HG03159 (cell line): ENCODE measurements around the gene IGF1.

Experiments used
- ATAC-seq: cut with Tn5 transposase; IDR thresholded peaks from one replicate; pipeline ENCODE4 v1.9.1; 2021; ENCODE audit warnings: mild to moderate bottlenecking, moderate library complexity; ENCODE audit not compliant: unreplicated experiment

The IGF1 gene

DNA sequence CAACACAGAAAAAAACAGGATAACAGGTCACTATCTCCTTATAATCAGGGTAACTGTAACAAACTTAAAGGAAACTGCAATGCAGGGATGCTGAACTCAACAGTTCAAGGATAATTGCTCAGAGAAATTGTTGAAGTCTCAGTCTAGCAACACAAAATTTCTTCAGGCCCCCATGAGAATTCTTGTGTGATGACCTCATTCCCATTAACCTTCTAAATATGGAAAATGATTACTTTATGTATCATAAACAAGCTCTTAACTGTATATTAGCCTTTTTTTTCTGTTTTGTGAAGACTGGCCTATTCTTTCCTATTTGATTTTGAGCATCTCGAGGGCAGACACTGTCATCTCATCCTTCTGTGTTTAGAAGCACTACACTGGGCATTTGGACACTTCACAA lies 47.1 kb downstream of the IGF1 start:
- no peak for ATAC-seq

DNA sequence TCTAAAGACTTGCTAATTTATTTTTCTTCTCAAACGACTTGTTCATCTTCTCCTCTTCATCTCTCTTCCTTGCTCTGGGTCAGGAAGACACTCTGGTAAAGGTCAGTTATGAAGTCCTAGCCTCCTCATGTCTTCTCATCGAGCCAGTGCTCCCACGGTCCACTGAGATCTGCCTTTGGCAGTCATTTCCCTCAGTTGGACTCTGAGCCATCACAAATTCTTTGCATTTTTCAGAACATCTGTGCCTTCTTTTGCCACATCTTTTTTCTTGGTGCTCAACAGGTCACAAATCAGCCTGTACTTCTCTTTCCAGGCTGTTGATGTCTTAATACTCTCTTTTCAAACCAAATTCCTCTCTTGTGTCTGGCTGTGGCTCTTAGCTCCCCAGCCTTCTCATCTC lies 49.7 kb downstream of the IGF1 start:
- no peak for ATAC-seq

DNA sequence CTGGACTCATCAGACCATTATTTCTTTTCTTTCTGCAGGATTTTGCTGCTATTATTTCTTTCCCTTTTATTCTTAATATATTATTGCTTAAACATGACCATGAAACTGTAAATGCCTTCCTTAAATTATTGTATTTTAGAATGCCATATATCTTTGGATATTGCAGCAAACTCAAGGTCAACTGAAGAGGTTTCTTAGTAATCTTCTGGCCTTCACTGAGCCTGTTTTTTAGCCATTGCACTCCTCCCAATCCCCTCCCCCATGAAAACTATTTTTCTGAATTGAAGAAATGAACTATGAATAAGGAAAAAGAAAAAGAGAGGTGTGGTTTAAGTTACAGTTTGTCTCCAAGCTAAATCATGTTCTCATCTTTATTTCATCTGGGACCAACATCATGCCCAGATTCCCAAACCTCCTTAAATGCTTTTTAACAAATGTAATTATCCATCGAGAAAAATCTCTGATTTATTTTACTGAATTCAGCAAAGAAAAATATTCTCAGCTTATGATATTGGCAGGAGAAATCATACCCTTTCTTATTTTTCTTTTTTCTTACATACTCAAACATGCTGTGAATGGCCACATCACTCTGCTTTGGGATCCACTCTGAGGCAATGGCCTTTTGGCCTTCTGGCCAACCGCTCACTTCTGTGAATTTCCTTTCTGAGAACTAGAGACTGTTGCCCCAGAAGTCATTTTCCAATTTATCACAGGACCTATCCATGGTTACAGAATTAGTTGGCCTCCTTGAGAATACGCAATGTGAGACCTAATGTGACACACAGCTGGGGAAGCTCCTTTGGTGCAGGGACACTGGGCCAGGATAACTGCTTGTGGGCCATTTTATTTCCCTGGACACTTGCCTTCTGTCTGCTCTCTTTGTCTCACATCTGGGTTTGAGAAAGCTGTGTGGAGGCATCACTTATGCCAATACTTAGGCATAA lies 50.9 kb downstream of the IGF1 start:
- no peak for ATAC-seq

DNA sequence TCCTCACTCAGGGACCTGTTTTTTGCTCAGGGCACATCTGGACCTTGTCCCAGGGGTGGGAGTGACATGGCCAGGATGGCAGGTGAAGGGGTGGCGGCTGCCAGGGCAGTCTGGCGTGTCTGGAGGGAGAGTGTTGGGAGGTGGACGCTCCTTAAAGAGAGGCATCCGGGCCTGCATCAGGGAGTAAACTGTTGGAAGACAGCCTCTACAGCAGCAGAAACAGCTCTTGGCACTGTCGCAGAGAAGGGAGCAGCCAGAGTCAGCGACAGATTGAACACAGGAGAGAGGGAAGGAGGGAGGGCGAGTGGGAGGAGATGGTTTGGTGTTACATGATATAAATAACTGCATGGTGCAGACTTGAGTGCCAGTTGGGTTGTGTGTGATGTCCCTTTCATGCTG lies 52.8 kb downstream of the IGF1 start:
- ATAC-seq = no peak

DNA sequence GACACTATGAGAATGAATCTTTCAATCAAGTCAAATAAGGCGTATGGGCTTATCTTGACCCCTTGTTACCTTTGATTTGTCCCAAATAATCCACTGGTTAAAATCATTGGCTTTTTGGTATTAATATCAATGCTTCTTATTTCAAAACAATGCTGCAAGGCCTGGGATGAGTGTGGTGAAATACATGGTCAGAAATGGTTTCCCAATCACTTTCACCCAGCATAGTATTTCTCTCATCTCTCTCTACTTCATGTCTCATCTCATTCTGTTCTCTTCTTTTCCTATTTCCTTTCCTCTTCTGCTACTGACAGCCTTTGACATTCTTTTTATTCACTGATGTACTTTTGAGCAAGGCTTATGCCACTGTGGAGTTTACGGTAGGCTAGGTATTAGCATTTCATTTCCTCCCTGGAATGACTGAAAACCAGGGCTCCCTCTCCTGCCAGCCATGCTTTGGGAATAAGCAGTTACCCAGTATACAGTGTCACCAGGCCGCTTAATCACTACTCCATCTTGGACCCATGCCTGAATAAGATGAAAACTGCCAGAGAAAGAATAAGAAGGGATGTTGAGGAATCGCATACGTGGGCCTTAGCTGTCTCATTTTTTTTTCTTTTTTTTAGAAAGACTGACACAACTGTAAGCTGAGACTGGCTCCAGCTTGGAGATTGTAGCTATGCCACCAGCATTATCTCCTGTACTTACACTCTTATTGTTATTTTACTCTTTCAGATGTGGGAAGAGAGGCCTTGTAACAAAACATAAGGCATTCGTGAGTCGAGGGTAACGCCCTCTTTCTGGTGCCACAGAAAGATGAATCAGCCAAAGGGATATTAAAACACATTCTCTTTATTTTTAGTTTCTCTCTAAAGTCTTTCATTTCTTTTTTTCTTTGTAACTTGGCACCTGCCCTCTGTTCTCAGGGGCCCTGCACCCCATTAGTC lies 53.5 kb downstream of the IGF1 start:
- ATAC-seq = no peak

DNA sequence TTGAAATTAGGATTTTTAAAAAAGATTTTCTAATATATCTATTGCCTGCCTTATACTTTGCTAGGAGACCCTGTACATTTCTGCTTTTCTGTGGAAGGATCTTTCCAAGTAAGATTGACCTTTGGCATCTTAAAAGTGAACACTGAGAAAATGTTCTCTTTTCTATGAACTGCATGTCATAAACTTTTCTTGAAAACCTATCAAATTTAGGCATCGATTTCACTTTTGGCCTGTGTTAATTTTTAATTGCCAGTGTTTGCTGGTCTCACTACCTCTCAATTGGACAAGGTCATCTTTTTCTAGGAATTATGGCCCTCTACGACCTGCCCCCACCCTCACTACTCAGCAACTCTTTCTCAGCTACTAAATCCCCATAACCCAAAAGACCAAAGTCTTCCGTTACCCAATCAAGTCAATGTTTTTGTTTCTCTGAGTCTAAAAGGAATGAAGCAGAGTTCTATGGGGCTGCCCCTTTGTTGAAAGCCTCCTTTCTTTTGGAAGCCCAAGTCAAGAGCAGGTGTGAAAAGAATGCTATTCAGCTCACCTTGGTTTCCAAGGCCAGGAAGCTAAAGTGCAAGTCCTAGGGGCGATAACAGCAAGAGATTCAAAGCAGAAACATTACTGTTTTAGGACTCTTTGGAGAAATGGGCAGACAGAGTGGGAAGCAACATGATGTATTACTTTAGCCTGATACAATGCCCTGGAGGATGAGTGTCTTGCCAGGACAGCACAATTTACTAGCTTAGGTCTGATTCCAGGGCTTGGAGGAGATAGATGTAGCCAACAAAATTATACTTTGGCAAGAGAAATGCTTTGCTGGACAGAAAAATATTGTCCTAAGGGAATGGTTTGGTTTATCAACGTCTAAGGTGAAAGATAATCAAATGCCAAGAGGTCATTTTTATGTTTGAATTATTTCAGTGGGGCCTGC lies 55.0 kb downstream of the IGF1 start:
- ATAC-seq = no peak

DNA sequence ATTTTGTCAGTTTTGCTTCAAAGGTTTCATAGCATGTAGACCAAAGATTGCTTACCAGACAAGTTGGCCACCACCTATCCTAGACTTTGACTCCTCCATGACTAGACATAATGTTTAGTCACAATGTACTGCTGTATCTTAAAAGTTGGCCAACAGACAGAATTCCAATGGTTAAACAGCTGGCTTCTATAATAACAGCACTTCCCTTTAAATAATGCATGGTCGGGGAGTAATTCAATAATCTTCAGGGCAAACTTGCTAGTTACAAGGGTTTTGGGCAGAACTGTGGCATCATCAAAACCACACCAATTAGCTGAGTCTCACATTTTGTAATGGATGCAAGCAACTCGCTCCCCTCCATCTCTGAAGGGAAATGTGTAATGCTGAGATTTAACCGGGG lies 56.9 kb downstream of the IGF1 start:
- no peak for ATAC-seq

DNA sequence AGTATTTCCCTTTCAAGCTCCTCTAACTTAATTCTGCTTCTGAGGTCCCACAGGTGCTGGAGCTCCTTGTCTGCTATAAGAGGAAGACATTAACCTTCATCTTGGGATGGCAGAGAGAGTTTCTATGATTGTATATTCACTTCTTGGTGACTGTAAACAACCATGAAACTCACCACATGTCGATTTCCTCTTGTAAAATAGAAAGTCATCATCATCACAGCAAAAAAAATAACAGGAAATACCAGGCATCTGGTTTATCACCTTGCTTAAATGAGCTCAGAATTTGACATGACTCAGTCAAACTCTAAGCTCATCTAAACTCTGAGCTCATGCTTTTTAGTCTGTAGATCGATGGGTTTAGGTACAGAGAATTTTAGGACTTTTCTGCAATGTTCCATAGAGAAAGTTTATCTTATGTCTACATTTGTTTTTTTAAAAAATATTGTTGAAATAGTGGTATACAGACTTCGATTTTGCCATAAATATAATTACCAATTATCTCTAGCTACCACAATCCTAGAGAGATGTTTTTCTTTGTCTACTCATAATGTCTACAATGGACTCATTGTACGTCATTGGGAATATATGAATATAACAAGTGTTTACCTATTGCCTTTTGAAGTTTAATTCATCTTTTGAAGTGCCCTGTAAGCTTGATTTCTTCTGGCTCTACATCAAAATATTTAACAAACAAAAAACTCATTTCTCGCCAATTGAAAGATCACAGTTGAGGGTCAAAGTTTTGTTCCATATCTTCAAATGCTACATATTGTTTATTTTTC lies 58.4 kb downstream of the IGF1 start:
- ATAC-seq = no peak

DNA sequence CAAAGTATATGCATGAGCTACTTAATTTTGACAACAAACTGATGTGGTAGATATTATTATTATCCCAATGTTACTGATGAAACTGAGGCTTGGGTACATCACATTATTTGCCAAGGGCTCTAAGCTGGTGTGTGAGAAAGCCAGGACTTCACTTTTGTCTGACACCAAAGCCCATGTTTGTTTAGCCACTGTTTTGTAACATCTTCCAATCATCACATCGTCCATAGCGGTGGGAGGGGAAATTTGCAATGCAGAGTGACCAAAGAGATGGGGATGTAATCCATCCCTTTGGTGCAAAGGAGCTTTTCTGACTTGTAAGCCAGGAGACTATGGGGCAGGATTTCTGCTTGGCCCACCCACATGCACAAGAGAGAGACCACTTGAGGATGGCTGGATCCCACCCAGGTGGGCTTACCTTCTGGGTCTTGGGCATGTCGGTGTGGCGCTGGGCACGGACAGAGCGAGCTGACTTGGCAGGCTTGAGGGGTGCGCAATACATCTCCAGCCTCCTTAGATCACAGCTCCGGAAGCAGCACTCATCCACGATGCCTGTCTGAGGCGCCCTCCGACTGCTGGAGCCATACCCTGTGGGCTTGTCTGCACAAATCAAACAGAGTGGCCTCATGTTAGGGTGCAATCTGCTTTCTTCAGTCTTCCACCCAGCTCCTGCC lies 61.1 kb downstream of the IGF1 start:
- ATAC-seq = no peak

DNA sequence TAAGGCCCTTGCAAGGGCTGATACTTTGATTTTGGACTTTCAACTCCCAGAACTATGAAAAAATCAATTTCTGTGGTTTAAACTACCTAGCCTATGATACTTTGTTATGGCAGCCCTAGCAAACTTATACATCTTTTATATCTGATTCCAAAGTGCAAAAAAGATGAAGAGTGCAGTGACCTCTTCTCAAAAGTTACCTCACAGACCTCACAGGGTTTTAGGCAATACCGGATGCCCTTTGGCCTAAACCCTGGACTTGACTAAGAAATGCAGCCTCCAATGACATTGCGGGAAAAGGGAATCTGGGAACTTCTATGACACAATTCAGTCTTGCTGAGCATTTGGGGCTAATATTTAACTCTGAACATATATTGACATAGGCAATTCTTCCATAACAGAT lies 63.3 kb downstream of the IGF1 start:
- no peak for ATAC-seq

DNA sequence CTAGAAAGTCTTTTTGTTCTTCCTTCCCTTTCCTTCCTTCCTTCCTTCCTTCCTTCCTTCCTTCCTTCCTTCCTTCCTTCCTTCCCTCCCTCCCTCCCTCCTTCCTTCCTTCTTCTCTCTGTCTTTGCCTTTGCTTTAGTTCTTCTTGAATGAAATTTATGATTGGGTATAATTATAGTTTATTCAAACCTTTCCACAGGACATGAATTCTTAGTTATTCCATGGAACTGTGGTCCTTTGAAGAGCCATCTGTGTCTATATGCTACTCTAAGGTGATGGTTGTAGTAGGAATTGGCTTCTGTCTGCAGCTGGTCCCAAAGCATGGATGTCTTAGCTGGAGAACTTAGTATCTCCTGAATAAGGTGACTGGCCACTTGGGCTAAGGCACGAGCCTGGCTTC lies 64.8 kb downstream of the IGF1 start:
- ATAC-seq = no peak

DNA sequence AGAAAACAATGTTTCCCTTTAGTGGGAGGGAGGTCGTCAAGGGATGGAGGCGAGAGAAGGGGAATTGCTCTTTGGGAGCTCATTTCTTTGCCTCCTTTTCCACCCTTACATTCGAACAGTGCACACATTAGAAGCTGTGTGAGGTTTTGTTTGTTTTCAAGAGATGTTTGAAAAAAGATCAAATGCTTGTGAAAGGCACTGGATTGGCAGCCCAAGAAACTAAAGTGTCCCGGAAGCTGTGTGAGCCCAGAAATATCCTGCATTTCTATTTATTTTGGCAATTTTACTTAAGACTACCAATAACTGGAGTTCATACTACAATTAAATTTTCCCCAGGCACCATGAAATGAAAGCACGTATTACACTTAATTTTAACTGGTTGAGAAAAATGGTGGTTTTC lies 67.0 kb downstream of the IGF1 start:
- ATAC-seq = no peak

DNA sequence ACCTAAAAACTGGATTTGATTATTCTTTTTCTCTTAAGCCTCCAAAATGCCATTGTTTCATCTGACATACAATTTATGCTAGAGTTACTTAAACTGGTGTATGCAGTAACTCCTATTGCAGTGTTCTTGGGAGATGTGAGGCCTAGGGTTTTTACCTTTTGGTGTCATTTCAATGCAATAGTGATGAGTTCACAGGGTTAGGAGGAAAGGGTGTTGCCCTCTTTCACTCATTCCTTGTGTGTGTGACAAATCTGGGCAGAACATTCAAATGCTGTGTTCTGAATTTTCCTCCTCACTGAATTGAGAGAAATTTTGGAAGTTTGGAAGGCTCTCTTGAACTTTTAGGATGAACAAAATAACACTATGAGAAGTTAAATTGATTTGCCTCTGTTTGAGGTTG lies 69.9 kb downstream of the IGF1 start:
- ATAC-seq = no peak

DNA sequence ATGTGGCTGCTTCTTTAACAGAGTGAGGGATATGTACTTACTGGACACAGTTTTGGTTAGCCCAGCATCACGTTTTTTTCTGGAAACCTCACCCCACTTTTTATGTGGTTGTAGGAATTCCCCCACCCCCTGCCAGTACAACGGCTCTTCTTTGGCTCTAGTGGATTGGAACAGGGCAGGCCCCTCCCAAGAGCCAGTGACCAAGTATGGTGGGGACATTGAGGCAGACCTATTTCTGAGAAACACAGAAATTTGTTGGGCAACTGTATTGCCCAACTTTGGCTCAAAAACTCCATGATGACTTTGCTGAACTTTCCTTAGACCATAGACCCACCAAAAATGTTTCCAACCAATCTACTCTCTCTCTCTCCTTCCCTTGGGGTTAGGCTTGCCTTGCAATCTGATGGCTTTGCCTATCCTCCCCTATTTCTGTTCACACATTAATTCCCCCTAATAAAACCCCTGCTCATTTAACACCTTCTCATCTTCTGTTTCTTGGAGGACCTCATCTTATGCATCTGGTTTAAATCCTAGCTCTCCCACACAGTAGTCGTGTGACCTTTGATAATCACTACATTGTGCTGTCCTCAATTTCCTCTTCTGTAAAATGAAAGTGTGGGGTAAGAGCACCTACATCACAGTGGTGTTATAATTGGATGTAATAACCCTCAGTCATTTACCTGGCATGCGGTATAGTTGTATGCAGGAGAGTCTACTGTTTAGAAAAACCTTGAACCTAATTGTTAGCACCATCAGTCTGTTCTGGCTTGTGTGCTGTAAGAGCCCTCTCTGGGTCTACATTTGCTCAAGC lies 71.7 kb downstream of the IGF1 start:
- no peak for ATAC-seq

DNA sequence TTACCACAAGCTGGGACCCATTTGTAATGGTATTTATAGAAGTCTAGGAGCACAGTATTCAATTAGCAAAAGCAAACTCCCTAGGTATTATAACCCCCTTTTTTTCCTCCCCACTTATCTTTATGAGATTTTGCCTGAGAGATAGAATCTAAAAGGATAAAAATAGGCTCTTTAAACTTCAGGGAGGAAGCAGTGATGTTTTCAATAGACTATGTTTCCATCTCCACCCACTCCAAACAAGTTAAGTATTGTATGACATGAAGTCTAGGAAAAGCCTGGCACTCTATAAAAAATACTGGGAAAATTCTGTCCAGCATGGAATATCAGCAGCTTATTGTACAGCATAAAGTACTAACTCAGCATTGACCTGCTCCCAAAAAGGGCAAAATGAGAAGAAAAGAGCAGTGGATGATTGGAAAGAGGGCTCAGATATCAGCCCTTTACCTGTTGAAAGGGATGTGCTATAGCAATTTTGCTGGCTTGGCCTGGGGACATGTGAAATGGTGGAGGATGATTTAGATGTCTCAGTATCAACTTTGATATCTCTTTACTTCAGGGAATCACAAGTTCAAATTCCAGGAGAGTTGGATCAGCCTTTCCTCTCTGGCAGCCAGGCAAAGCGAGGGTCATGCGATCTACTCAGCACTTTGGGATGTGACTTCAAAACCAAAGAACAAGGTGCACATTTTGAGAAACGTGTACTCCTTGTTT lies 72.4 kb downstream of the IGF1 start:
- ATAC-seq = no peak

DNA sequence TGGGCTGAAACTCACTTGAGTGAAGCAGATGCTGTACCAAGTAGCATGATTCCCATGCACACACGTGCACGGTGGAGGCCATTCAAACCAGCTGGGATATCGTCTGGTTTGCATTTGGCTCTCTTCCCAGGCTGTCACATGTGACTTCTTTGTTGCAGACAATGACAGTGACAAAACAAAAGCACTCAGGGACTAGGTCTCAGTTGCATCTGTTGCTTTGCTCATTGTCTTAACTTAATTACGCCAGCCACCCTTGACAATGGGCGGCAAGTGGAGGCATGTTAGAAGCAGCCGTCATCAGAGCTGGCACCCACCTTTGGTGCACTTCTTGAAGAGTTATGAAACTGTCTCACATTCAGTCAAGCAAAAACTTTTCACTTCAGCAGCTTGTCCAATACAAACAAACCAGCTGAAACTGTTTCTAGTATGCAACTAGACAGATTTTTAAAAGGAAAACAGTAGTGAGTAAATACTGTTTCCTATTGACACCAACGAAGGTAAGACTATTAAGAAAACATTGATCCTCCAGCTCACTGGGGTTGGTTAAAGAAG lies 74.3 kb downstream of the IGF1 start:
- peak; percentile 64 for ATAC-seq

DNA sequence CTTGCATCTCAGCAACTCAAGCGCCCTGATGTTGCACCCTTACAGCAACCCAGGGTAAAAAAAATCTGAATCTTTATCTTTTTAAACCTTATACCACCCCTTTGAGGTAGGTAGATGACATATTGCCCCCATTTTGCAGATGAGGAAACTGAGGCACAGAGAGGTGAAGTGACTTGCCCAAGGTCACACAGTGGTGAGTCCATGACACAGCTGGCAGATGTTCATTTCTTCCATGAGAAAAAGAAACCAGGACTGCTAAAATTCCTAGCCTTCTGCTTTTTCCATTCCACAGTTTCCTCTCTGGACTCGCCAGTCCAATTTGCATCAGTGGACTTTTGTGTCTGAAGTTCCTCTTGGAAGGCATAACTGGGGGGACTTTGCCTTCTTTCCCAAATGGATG lies 79.3 kb downstream of the IGF1 start:
- ATAC-seq = no peak

DNA sequence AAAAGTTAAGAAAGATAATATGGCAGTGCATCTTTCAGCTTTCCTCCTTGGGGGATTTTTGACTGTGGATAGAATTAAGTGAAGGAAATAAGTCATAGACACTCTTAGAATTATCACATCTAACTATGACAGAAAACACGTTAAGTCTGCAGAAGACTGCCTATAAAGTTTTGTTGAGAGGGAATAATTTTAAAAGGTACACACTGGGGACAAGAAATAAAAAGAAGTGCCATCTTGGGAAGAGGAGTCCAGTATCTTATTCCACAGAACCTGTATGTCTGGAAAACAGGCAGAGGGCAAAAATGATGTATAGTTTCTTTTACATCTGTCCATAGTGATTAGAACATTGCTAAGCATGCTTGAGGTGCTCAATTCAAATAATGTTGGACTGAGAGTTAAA lies 80.7 kb downstream of the IGF1 start:
- ATAC-seq = no peak
